SK-N-MC (cell line): ENCODE measurements around the gene HTD2.

ENCODE experiments used
- EZH2 ChIP-seq: fragments of 200-600 bp; sonication (generic); IDR thresholded peaks from one replicate; pipeline ENCODE4 v1.6.1; 2017; ENCODE audit warnings: antibody characterized with exemption
- FOXP2 ChIP-seq: optimal IDR thresholded peaks from 2 replicates; pipeline ENCODE3; 2011; ENCODE audit warnings: mild to moderate bottlenecking, moderate library complexity; ENCODE audit not compliant: insufficient read depth; ENCODE audit errors: extremely low read length, control extremely low read depth
- POLR2AphosphoS5 ChIP-seq: IDR thresholded peaks from 2 replicates; pipeline ENCODE4 v1.6.1; 2012; ENCODE audit warnings: mild to moderate bottlenecking, low read depth, low read length, borderline replicate concordance

DNA sequence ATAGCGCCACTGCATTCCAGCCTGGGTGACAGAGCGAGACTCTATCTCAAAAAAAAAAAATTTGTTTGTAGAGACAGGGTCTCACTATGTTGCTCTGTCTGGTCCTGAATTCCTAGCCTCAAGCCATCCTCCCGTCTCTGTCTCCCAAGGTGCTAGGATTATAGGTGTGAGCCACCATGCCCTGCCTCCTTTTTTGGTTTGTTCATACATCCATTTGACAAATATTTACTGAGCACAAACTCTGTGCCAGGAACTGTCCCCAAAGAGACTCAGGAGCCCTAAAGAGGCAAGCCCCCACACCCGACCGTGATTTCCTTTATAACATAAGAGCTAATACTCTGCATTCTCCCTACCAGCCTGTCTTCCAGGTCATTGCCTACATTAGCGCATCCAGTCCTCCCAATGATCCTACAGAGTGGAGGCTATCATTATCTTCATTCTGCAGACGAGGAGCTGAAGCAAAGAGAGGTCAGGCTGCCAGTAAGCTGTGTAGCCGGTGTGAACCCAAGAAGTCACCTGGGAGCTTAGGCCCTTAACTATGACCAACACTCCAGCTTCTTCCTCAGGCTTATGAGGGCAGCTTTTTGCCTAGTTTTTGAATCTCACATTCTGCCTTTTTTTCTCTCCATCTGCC lies 20.1 kb downstream of the HTD2 start:
- TF ChIP-seq EZH2 (no peak), POLR2AphosphoS5 (no peak), FOXP2 (no peak)
